ENCODE data around the gene PKDREJ.
A peak's percentile ranks its signal among the peaks of the same experiment; 100 is the strongest.

The PKDREJ gene

DNA sequence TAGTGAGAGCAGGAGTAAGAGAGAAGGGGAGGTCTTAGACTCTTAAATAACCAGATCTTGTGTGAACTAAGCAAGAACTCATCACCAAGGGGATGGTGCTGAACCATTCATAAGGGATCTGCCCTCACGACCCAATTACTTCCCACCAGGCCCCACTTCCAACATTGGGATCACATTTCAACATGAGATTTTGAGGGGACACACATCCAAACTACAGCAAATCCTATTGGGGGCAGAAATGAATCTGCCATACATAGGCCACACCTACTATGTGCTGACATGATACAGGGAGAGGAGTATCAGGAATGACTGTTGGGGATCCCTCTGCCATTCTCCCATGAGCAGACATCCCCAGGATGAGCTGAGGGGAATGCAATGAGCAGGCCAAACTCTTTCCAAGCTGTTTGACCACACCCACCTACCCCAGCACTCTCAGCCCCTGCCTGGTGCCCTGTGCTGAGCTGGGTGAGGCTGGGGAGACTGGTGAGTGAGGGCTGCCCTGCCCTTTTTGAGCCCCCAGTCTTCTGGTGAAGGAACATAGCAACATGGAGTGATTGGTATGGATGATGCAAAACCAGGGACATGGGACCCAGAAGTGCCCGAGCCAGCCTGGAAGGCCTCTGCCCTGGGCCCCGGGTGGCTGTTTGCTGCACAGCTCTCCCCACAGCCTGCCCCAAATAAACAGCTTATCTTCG, 32.3 kb upstream of the PKDREJ start:
- Histone ChIP-seq H3F3A (ENCODE audit: control insufficient read depth, insufficient read depth) (peaks cover 6% of the 10 kb centered on the region), H3K9me3 (ENCODE audit: control insufficient read depth, insufficient read depth, low read length) (no peaks in the 10 kb centered on the region), H3K4me2 (ENCODE audit: low read length) (peak overlapping the region; percentile 97), H3K9me2 (replicated peaks; ENCODE audit: control insufficient read depth, low read length) (no peaks in the 10 kb centered on the region), H3K79me2 (ENCODE audit: control insufficient read depth, low read length) (peaks cover 45% of the 10 kb centered on the region), H3K4me3 (ENCODE audit: low read length) (peak overlapping the region; percentile 96), H3K27ac (ENCODE audit: low read depth, low read length) (peak overlapping the region; percentile 75), H4K20me1 (ENCODE audit: control insufficient read depth, insufficient read depth, low read depth, low read length) (no peaks in the 10 kb centered on the region), H3K4me1 (ENCODE audit: control insufficient read depth, low read length) (peaks cover 55% of the 10 kb centered on the region), H3K27me3 (ENCODE audit: control insufficient read depth, low read length) (no peaks in the 10 kb centered on the region), H3K36me3 (ENCODE audit: control insufficient read depth, low read length) (peaks cover 32% of the 10 kb centered on the region)
- TF ChIP-seq, protein P1, sequence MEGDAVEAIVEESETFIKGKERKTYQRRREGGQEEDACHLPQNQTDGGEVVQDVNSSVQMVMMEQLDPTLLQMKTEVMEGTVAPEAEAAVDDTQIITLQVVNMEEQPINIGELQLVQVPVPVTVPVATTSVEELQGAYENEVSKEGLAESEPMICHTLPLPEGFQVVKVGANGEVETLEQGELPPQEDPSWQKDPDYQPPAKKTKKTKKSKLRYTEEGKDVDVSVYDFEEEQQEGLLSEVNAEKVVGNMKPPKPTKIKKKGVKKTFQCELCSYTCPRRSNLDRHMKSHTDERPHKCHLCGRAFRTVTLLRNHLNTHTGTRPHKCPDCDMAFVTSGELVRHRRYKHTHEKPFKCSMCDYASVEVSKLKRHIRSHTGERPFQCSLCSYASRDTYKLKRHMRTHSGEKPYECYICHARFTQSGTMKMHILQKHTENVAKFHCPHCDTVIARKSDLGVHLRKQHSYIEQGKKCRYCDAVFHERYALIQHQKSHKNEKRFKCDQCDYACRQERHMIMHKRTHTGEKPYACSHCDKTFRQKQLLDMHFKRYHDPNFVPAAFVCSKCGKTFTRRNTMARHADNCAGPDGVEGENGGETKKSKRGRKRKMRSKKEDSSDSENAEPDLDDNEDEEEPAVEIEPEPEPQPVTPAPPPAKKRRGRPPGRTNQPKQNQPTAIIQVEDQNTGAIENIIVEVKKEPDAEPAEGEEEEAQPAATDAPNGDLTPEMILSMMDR (IDR thresholded peaks at IDR 0.05; ENCODE audit: low read depth, low read length, poor library complexity, severe bottlenecking), result no peak
- no peak for TF ChIP-seq EZH2phosphoT487 (IDR thresholded peaks at IDR 0.05; ENCODE audit: borderline replicate concordance, low read length)

DNA sequence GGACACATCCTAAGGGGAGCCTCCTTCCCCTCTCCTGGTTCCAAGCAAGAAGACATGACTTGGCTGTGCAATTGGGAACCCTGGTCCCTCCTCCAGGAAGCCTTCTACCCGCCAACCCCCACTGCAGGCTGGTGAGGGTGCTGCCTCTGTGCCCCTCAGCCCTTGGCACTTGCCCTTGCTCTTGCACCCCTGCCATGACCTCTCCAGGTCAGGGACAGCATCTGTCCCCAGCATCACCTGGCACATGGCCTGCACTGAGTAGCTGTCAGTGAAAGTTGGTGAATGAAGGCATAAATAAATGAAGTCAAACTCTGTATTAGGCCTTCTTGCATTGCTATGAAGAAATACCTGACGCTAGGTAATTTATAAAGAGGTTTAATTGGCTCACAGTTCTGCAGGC, 31.6 kb upstream of the PKDREJ start:
- no peak overlapping the region for H3K27ac ChIP-seq (ENCODE audit: low read depth, low read length)
- H3K4me2 ChIP-seq (ENCODE audit: low read length), result peak overlapping the region; percentile 97
- no peaks in the 10 kb centered on the region for H4K20me1 ChIP-seq (ENCODE audit: control insufficient read depth, insufficient read depth, low read depth, low read length)
- H3K79me2 ChIP-seq (ENCODE audit: control insufficient read depth, low read length), result peaks cover 40% of the 10 kb centered on the region
- H3K27me3 ChIP-seq (ENCODE audit: control insufficient read depth, low read length), result no peaks in the 10 kb centered on the region
- H3K9me3 ChIP-seq (ENCODE audit: control insufficient read depth, insufficient read depth, low read length), result no peaks in the 10 kb centered on the region
- no peaks in the 10 kb centered on the region for H3K9me2 ChIP-seq (replicated peaks; ENCODE audit: control insufficient read depth, low read length)
- H3K4me1 ChIP-seq (ENCODE audit: control insufficient read depth, low read length), result peaks cover 55% of the 10 kb centered on the region
- H3K4me3 ChIP-seq (ENCODE audit: low read length), result no peak overlapping the region; the same call in 1 of the 2 replicates
- H3K36me3 ChIP-seq (ENCODE audit: control insufficient read depth, low read length), result peaks cover 27% of the 10 kb centered on the region
- TF ChIP-seq, protein P1 (IDR thresholded peaks at IDR 0.05; ENCODE audit: low read depth, low read length, poor library complexity, severe bottlenecking), result no peak
- TF ChIP-seq EZH2phosphoT487 (IDR thresholded peaks at IDR 0.05; ENCODE audit: borderline replicate concordance, low read length), result no peak
- peaks cover 6% of the 10 kb centered on the region for H3F3A ChIP-seq (ENCODE audit: control insufficient read depth, insufficient read depth)

DNA sequence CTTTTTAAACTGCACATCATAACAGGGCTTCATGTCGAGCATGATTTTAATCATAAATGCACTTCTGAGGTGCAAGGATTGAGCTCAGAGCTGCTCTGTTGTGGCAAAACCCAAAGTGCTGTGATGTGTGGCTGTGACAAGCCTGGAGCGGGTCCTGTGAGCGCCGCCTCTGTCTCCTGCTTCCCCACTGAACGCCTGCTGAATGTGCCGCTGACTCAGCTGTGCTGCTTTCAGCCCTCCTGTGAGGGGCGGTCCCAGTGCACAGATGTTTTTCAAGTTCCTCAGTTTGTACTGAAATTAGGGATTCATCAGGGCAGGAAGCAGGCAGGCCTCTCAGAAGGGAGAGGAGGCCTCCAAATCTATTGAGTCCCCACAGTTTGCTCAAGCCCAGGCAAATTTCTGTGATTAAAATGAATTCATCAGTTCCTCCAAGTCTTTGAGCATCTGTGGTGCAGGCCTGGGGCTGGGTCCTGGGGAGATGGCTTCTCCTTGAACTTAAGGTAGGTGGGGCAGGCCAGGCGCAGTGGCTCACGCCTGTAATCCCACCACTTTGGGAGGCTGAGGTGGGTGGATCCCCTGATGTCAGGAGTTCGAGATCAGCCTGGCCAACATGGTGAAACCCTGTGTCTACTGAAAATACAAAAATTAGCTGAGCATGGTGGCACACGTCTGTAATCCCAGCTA, 30.6 kb upstream of the PKDREJ start:
- no peaks in the 10 kb centered on the region for H3K27me3 ChIP-seq (ENCODE audit: control insufficient read depth, low read length)
- H3K4me2 ChIP-seq (ENCODE audit: low read length), result peak overlapping the region; percentile 56
- peak overlapping the region; percentile 32 for H3K4me3 ChIP-seq (ENCODE audit: low read length)
- peaks cover 18% of the 10 kb centered on the region for H3K36me3 ChIP-seq (ENCODE audit: control insufficient read depth, low read length)
- no peak for TF ChIP-seq EZH2phosphoT487 (IDR thresholded peaks at IDR 0.05; ENCODE audit: borderline replicate concordance, low read length)
- TF ChIP-seq, protein P1 (IDR thresholded peaks at IDR 0.05; ENCODE audit: low read depth, low read length, poor library complexity, severe bottlenecking), result no peak
- H3F3A ChIP-seq (ENCODE audit: control insufficient read depth, insufficient read depth), result peaks cover 6% of the 10 kb centered on the region
- H3K4me1 ChIP-seq (ENCODE audit: control insufficient read depth, low read length), result peaks cover 55% of the 10 kb centered on the region
- peaks cover 30% of the 10 kb centered on the region for H3K79me2 ChIP-seq (ENCODE audit: control insufficient read depth, low read length)
- H3K27ac ChIP-seq (ENCODE audit: low read depth, low read length), result peak overlapping the region; percentile 47
- H3K9me2 ChIP-seq (replicated peaks; ENCODE audit: control insufficient read depth, low read length), result no peaks in the 10 kb centered on the region
- no peaks in the 10 kb centered on the region for H4K20me1 ChIP-seq (ENCODE audit: control insufficient read depth, insufficient read depth, low read depth, low read length)
- no peaks in the 10 kb centered on the region for H3K9me3 ChIP-seq (ENCODE audit: control insufficient read depth, insufficient read depth, low read length)

Measured in DOHH2 (cell line).